ENCODE results near the gene CADM2. TPM values are rescaled to one million over a fixed set of nuclear protein-coding genes. Genes with fewer than 3 reads are reported as not detected.
"Not testable (repeated sequence)": the region's sequence is repeated elsewhere in the genome, so short reads cannot be mapped to it uniquely, and the experiment has no call there.

CADM2 gene
- total RNA-seq, 1 donor from 2014 or later, result 0.20 TPM

- no peak for DNase-seq (ENCODE audit: low read depth in 2 of 2)
Observed at GRCh38 chr3:85075663-85076062, 116.9 kb downstream of the CADM2 start.

- no peak for DNase-seq (ENCODE audit: low read depth in 2 of 2)
Observed at GRCh38 chr3:85077018-85077417, 118.2 kb downstream of the CADM2 start.

- DNase-seq (ENCODE audit: low read depth in 2 of 2), result no peak
Observed at GRCh38 chr3:85081191-85081906, 122.6 kb downstream of the CADM2 start.

- no peak for DNase-seq (ENCODE audit: low read depth in 2 of 2)
Observed at GRCh38 chr3:85090495-85090894, 131.7 kb downstream of the CADM2 start.

- no peak for DNase-seq (ENCODE audit: low read depth in 2 of 2)
Observed at GRCh38 chr3:85100316-85100715, 141.5 kb downstream of the CADM2 start.

GRCh38 chr3:85102781-85103180, 144.0 kb downstream of the CADM2 start:
- DNase-seq (ENCODE audit: low read depth in 2 of 2), result no peak

GRCh38 chr3:85110393-85110792, 151.6 kb downstream of the CADM2 start:
- DNase-seq (ENCODE audit: low read depth in 2 of 2), result no peak

- no peak for DNase-seq (ENCODE audit: low read depth in 2 of 2)
Observed at GRCh38 chr3:85120879-85121278, 162.1 kb downstream of the CADM2 start.

GRCh38 chr3:85132864-85133263, 174.1 kb downstream of the CADM2 start:
- DNase-seq (ENCODE audit: low read depth in 2 of 2), result not testable (repeated sequence)

- DNase-seq (ENCODE audit: low read depth in 2 of 2), result not testable (repeated sequence)
Observed at GRCh38 chr3:85133691-85134420, 175.1 kb downstream of the CADM2 start.

GRCh38 chr3:85142626-85143025, 183.8 kb downstream of the CADM2 start:
- DNase-seq (ENCODE audit: low read depth in 2 of 2), result no peak

- no peak for DNase-seq (ENCODE audit: low read depth in 2 of 2)
Observed at GRCh38 chr3:85148036-85148435, 189.2 kb downstream of the CADM2 start.

- DNase-seq (ENCODE audit: low read depth in 2 of 2), result no peak
Observed at GRCh38 chr3:85151555-85151954, 192.8 kb downstream of the CADM2 start.

- not testable (repeated sequence) for DNase-seq (ENCODE audit: low read depth in 2 of 2)
Observed at GRCh38 chr3:85153279-85153678, 194.5 kb downstream of the CADM2 start.

- no peak for DNase-seq (ENCODE audit: low read depth in 2 of 2)
Observed at GRCh38 chr3:85159376-85159775, 200.6 kb downstream of the CADM2 start.

GRCh38 chr3:85161544-85161943, 202.8 kb downstream of the CADM2 start:
- DNase-seq (ENCODE audit: low read depth in 2 of 2), result no peak

GRCh38 chr3:85162905-85163304, 204.1 kb downstream of the CADM2 start:
- DNase-seq (ENCODE audit: low read depth in 2 of 2), result no peak

- DNase-seq (ENCODE audit: low read depth in 2 of 2), result no peak
Observed at GRCh38 chr3:85164436-85164835, 205.6 kb downstream of the CADM2 start.

GRCh38 chr3:85167576-85167975, 208.8 kb downstream of the CADM2 start:
- DNase-seq (ENCODE audit: low read depth in 2 of 2), result no peak

GRCh38 chr3:85170646-85171045, 211.9 kb downstream of the CADM2 start:
- no peak for DNase-seq (ENCODE audit: low read depth in 2 of 2)

GRCh38 chr3:85171976-85172375, 213.2 kb downstream of the CADM2 start:
- no peak for DNase-seq (ENCODE audit: low read depth in 2 of 2)

- DNase-seq (ENCODE audit: low read depth in 2 of 2), result no peak
Observed at GRCh38 chr3:85176799-85177198, 218.0 kb downstream of the CADM2 start.

Data from lung microvascular endothelial cell (primary cell).